ENCODE data around the gene PIK3AP1. TPM values are rescaled to one million over a fixed set of nuclear protein-coding genes. Genes with fewer than 3 reads are reported as not detected.

The PIK3AP1 gene
- total and polyA plus RNA-seq, 2 of the 13 experiments (the other 11 are each of a cell fraction or from before 2014, with no cell fraction given), result 3.6 to 13.8 TPM

DNA sequence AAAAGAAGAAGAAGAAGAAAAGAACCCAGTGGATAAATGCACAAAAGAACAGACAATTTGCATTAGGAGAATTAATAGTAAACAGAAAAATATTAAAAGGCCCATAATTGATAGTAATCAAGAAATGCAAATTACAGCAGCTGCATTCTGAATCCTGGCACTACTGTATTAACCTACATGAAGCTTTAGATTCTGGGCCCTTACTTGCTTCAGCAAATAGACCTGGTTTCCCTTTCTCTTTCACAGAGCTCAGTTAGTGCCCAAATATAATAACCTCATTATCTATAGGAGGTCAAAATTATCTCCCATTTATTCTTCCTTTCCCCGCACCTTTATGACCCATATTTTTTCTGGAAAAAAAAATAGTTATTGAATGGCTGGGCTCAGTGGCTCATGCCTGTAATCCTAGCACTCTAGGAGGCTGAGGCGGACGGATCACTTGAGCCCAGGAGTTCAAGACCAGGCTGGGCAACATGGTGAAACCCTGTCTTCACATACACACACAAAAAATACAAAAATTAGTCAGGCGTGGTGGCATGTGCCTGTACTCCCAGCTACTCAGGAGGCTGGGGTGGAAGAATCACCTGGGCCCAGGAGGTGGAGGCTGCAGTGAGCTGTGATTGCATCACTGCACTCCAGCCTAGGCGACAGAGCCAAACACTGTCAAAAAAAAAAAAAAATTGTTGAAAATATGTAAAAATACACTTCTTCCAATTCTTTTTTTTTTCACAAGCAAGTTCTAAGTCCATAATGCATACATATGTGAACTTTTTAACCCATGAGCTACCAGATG, 36.0 kb upstream of the PIK3AP1 start:
- FAIRE-seq, result no peak
- H3K27ac ChIP-seq (ENCODE audit: extremely low read length, insufficient read depth, low read length), result no peak overlapping the region
- TF ChIP-seq ZNF749 (CRISPR knock-in tag; IDR thresholded peaks at IDR 0.05; ENCODE audit: borderline replicate concordance) (no peak), ZNF770 (CRISPR knock-in tag; IDR thresholded peaks at IDR 0.05) (peak; percentile 41; the same call in 1 of the 2 replicates), ZNF709 (CRISPR knock-in tag; IDR thresholded peaks at IDR 0.05) (no peak), CEBPG (CRISPR knock-in tag; IDR thresholded peaks at IDR 0.05) (0 out of 2 replicates have a peak, but pooled peaks have one; percentile 21), ZNF138 (CRISPR knock-in tag; IDR thresholded peaks at IDR 0.05; ENCODE audit: low read depth) (no peak), RXRB (CRISPR knock-in tag; IDR thresholded peaks at IDR 0.05; ENCODE audit: borderline replicate concordance) (no peak), ZNF724P (CRISPR knock-in tag; IDR thresholded peaks at IDR 0.05; ENCODE audit: borderline replicate concordance) (no peak), HNRNPLL (IDR thresholded peaks at IDR 0.05; ENCODE audit: low read depth, low read length, poor library complexity, severe bottlenecking) (no peak)
- no peaks in the 10 kb centered on the region for H3K4me1 ChIP-seq (ENCODE audit: insufficient read depth, low read length)
- H3K4me2 ChIP-seq (ENCODE audit: low read depth, low read length), result no peak overlapping the region
- POLR2A ChIA-PET, result no interaction called here
- H3K9me3 ChIP-seq (ENCODE audit: low read length), result no peaks in the 10 kb centered on the region
- ATAC-seq, result no peak
- 40% methylated on average over 5 of the region's 5 CpGs for WGBS (ENCODE audit: low lambda C conversion rate)
- H3K4me3 ChIP-seq (replicated peaks in 1 of 3; ENCODE audit: insufficient read depth in 1 of 3, low read depth in 2 of 3, low read length in 3 of 3), result no peak overlapping the region
- H3K36me3 ChIP-seq (replicated peaks in 1 of 2; ENCODE audit: control insufficient read depth in 1 of 2, insufficient read depth in 2 of 2, low read length in 2 of 2), result no peaks in the 10 kb centered on the region
- no peaks in the 10 kb centered on the region for H3K79me2 ChIP-seq (ENCODE audit: insufficient read depth, low read length)
- DNase-seq (ENCODE audit: low spot score), result no peak
- no peaks in the 10 kb centered on the region for H4K20me1 ChIP-seq (ENCODE audit: insufficient read depth, low read length)
- H3K9ac ChIP-seq (ENCODE audit: insufficient read depth, low read depth, low read length), result no peak overlapping the region
- CTCF ChIA-PET (ENCODE audit: low intra/inter-chr PET ratio, low total read pairs), result no interaction called here
- intact Hi-C loops (cut with micrococcal nuclease; ENCODE audit: unreplicated experiment) (no loop called here), in situ Hi-C loops (cut with HindIII; ENCODE audit: extremely low pct_ligation_motif_present, low pct_unique_long_range_greater_than_20kb) (no loop called here)
- H2AFZ ChIP-seq (ENCODE audit: low read length), result no peak overlapping the region
- BruUV-seq (replicated peaks), result no TSS peak
- H3K27me3 ChIP-seq (ENCODE audit: control insufficient read depth in 1 of 2, insufficient read depth in 2 of 2, low read length in 2 of 2), result no peaks in the 10 kb centered on the region
